Stimulated activated CD8-positive, alpha-beta memory T cell treated with anti-CD3 and anti-CD28 coated beads, Interleukin-4, amount 100 ng/mL, for 4 hours (primary cell): ENCODE measurements around the gene PIGP.
"Not testable (repeated sequence)": the region's sequence is repeated elsewhere in the genome, so short reads cannot be mapped to it uniquely, and the experiment has no call there.

ENCODE experiments used
- DNase-seq, 2 donors: peaks; one replicate each; pipeline ENCODE4 v3.0.0-alpha.2; 2020; ENCODE audit warnings: low read depth in 2 of 2, low spot score in 1 of 2

The PIGP gene

GRCh38 chr21:37045149-37045548 is 27.7 kb downstream of the PIGP start:
- DNase-seq: no peak

GRCh38 chr21:37044643-37045042 is 28.2 kb downstream of the PIGP start:
- no peak for DNase-seq

- no peak for DNase-seq
Measured at GRCh38 chr21:37043818-37044217, 29.1 kb downstream of the PIGP start.

GRCh38 chr21:37041706-37042271 is 31.1 kb downstream of the PIGP start:
- DNase-seq: no peak

GRCh38 chr21:37040212-37040611 is 32.7 kb downstream of the PIGP start:
- no peak for DNase-seq

GRCh38 chr21:37039411-37040075 is 33.3 kb downstream of the PIGP start:
- DNase-seq: no peak

GRCh38 chr21:37036177-37036576 is 36.7 kb downstream of the PIGP start:
- no peak for DNase-seq

GRCh38 chr21:37034394-37034793 is 38.5 kb downstream of the PIGP start:
- DNase-seq: not testable (repeated sequence)

GRCh38 chr21:37032877-37033471 is 39.9 kb downstream of the PIGP start:
- no peak for DNase-seq

- no peak for DNase-seq
Measured at GRCh38 chr21:37032293-37032692, 40.6 kb downstream of the PIGP start.

GRCh38 chr21:37030864-37031263 is 42.0 kb downstream of the PIGP start:
- no peak for DNase-seq

- no peak for DNase-seq
Measured at GRCh38 chr21:37028570-37028969, 44.3 kb downstream of the PIGP start.

GRCh38 chr21:37026499-37026898 is 46.4 kb downstream of the PIGP start:
- no peak for DNase-seq

- no peak for DNase-seq
Measured at GRCh38 chr21:37017951-37018679, 54.8 kb downstream of the PIGP start.
